Stimulated activated CD4-positive, alpha-beta T cell treated with anti-CD3 and anti-CD28 coated beads, Interleukin-1b, Interleukin-23, amount 100 ng/mL, for 48 hours (primary cell): Measurements from ENCODE around the gene MYH7.

ENCODE experiments used
- DNase-seq: peaks from one replicate; pipeline ENCODE4 v3.0.0-alpha.2; 2020

MYH7 gene

DNA sequence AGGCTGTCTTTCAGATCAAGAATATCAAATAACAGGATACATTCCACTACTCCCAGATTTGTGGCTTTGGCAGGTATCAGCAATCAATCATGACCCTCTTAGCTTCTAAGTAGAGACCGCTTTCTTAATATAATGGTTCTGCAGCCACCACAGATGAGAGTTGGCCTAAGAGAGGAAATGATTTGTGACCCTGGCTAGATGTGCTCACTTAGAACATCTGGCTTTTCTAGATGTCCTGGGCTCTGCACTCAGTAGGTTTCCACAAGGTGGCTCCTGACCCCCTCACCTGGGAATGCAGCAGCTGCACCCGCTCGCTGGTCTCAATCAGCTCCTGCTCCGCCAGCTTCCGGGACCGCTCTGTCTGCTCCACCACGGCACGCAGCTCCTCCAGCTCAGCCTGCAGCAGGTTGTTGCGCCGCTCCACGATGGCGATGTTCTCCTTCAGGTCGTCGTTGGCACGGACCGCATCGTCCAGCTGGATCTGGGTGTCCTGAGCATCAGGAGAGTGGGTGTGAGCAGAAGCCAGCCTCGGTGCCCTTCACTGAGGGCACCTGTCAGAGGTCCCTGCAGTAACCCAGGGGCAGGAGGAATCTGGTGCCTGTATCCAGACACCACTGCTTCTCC lies 49.7 kb downstream of the MYH7 start:
- DNase-seq: no peak

DNA sequence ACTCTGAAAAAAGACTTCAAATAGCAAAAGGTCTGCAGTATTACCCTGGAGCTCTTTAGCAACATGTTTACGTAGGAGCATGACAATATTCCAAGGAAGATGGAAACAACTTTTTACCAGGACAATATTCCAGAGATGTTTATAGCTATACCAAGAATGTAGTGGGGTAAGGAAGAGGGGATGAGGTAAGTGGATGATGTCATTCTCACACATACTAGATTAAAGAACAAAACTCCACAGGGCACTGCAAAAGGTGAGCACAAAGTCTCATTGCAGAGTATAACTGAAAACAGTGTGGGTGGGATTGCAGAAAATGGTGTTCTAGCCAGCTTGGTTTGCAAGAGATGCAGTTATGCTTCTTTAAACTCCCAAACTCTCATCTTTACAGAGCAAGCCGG lies 50.2 kb downstream of the MYH7 start:
- no peak for DNase-seq

DNA sequence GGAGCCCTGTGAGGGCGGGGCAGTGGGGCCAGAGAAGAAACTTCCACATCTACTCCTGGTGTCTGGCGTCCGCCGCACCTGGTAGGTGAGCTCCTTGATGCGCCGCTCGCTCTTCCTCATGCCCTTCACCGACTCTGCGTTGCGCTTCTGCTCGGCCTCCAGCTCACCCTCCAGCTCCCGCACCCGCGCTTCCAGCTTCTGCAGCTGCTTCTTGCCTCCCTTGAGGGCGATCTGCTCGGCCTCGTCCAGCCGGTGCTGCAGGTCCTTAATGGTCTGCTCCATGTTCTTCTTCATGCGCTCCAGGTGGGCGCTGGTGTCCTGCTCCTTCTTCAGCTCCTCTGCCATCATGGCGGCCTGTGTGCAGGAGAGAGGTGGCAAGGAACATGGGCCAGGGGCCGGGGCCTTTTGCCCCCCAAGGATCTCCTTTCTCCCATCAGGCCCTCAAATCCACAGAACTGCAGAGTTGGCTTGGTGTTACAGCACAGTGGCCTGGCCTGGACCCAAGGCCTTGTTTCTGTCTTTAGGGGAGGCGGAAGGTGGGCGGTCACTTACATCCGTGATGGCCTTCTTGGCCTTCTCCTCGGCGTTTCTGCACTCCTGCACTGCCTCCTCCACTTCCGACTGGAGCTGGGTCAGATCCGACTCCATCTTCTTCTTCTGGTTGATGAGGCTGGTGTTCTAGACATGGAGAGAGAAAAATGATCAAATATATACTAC lies 50.9 kb downstream of the MYH7 start:
- no peak for DNase-seq

DNA sequence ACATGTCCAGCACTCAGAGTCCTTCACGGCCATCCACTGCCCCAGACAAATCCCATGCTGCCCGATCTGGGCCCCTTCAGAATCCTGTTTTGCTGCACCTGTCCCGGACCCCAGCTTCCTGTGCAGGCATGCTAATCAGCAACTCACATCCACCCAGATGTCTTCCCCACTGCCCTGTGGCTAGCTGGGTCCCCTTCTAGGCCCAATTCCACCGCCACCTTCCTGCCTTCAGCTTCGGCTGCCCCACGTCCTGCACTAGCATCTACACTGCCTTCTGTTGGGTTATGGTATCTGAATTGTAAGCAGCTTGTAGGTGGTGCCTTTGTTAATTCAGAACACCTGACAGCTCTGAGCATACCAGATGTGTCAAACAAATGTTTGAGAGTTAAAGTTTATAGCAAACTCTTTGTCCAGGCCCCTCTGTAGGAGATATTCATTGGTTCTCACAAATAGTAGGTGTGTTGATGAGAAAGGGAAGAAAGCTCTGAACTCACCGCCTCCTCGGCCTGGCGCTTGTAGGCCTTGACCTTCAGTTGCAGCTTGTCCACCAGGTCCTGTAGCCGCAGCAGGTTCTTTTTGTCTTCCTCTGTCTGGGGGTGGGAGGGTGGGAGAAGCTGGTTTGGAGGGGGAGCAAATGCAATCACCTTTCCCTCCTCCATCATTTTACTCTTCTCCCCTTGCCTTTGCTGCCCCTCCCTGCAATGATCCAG lies 52.6 kb downstream of the MYH7 start:
- DNase-seq: no peak

DNA sequence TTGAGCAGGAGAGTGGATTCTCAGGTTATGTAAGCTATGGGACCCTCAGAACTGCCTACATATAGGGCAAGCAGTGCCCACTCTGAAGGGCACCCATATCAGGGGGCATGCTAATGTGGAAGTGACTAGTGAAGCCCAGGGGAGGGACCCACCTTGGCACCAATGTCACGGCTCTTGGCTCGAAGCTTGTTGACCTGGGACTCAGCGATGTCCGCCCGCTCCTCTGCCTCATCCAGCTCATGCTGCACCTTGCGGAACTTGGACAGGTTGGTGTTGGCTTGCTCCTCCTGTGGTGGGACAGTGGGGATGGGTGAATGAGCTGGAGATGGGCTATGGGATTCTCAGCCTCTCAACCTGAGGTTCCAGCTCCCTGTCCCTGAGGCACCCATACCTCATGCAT lies 53.2 kb downstream of the MYH7 start:
- no peak for DNase-seq

DNA sequence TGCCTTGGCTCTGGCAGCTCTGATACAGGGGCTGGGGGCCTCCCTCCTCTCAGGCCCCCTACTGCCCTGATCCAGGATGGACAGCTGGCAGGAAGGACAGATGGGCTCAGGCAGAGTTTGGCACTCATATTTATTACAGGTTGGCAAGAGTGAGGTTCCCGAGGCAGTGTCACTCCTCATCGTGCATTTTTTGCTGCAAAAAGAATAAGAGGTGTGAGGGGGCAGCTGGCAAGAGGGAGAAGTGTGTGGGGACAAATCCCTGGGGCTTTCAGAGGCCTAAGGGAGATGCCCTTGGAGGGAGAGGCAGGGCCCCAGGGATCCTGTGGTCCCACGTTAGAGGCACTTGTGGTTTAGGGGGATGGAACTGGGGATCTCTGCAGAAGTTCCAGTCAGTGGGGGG lies 53.6 kb downstream of the MYH7 start:
- DNase-seq: no peak

DNA sequence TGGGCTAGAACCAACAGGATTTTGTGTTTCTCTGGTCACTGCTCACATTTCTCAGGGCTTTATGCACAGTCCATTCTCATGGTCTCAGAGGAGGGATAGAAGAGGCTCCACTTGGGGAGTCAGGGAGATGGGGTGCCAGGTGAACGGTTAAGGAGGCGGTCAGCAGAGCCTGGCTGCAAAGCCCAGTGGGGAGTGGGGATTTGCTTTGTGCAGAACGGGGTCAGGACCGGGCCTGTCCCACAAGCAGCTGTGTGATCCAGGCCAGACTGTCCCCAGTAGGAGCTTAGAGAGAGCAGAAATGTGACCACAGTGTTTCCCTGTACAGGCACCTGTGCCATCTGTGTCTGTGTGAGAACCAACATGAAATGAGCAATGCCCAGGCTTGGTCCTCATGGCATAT lies 54.5 kb downstream of the MYH7 start:
- no peak for DNase-seq

DNA sequence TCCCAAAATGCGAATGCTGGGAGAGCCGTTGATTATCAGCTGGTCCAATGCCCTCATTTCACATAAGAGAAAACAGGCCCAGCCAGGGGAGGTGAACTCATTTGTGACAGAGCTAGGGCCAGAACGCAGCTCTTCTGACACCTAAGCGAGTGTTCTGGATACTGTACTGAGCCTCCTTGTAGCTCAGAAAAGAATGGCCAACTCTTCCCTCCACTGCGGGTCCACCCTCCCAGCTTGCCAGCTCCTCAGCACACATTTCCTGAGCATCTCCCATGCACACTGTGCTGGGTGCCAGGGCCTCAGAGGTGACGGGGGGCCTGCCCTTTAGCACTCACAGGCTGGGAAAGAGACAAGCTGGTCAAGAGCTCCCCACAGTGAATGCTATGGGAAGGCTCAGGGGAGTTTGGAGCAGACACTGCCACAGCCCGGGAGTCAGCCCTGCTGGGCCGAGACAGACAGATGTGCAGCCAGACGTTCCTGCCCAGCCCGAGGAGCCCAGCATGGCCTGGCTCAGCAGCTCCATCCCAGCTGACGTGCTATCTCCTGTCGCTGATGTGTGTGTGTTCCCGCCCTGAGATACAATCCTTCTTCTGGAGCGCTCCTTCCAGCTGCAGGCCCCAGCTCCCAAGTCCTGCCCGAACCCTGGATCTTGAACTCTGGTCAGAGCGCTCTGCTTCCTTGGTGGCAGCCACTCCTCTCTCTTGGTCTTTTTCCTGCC lies 55.1 kb downstream of the MYH7 start:
- no peak for DNase-seq

DNA sequence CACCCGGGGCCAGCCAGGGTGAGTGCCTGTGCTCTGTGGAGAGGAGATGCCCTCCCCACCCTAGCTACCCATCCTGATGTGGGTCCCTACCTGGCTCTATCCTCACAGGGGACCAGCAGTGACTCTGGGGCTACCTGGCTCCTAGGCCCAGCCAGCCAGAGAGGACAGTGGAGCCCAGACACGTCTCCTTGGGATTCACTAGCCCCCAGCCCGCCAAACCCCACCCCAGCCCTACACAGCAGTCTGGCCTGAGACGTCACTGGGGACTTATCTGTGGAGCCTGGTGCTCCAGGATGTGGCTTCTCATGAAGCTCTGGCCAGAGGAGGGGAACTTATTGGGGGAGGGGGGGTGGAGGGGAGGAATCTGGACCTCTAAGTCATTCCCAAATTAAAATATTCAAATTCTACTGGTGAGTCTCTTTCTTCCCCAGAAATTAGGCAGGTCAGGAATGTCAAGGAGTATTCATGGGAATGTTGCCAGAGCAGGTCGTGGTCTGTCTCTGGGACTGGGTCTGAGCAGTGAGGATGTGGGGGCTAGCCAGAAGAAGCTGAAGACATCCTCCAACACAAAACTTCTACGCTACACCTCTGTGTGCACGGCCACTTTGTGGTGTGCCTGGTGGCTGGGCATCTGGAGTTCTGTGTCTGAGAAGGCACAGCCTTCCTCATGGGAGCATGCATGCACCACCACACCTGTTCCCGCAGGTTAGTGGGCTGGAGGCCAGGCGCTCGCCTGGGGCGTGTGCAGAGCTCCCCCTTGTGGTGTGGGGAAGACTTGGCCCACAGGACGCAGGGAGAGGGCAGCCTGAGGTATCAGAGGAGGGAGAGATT lies 55.9 kb downstream of the MYH7 start:
- peak; percentile 55 for DNase-seq

DNA sequence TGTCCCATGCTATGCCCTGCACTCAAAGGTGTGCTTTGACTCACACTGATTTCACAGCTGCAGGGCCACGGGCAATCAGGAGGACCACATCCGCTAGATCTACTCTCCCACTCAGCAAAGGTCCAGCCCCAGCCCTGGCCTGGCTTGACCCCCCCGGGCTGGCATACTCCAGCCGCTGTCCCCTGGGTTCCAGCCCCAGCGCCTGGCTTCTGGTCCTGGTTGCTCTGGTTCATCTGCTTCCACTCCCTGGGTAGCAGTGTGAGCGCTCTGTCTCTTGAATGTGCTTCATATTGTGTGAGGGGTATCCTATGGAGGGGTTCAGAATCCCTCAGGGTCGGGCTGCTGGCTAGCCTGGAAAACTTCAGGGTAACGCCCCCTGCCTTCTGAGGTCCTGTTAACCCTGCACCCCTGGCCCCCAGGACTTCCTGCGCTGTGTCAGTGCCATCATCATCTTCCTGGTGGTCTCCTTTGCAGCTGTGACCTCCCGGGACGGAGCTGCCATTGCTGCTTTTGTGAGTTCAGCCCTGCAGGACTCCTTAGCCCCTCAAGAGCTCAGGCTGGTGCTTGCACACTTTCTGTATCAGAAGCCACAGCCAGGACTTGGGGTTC lies 56.7 kb downstream of the MYH7 start:
- DNase-seq: no peak

DNA sequence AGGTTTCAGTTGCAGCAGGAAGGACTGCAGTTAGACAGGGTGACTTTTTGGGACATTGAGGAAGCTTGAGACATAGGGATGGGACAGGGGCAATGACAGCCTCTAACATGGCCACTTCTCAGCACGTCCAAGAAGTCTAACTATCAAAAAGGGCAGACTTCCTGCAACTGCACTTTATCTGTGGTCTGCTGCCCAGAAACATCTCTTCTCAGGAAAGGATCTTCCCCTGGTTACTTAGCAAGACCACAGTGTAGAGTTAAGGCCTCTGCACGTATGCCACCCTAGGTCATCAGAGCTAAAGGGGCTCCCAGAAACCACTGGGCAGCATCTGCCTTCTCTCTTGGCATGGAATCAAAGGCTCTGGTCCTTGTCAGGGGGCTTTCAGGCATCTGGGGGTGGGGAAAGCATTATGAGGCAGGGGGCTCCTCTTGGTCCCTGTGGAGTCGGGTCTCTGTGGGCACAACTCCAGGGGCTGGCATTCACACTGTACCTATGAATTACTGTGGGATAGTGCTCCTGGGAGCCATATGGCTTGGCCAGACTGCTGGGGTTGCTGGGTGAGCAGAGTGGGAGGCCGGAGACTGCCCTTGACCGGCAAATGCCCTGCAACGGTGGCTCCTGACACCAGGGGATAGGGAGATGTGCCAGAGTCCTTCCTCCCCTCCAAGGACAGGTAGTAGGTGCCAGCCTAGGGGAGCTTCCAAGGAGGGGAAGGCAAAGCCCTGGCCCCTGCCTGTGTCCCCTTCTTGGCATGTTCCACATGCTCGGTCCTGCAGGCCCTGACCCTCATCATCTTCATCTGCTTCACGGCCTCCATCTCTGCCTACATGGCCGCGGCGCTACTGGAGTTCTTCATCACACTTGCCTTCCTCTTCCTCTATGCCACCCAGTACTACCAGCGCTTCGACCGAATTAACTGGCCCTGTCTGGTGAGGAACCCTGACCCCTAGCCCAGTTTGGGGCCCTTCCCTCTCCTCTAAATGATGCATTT lies 57.6 kb downstream of the MYH7 start:
- DNase-seq: no peak

DNA sequence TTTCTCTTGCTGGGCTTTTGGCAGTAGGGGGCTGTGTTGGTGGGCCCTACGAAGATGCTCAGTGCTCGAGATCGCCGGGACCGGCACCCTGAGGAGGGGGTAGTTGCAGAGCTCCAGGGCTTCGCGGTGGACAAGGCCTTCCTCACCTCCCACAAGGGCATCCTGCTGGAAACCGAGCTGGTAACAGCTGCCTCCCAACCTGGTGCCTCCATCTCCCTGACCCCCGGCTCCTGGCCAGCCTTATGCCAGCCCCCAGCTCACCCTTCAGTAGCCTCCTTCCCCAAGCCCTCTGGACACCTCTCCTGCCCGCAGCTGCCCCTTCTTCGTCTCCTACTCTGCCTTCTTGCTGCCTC lies 58.3 kb downstream of the MYH7 start:
- DNase-seq: no peak

DNA sequence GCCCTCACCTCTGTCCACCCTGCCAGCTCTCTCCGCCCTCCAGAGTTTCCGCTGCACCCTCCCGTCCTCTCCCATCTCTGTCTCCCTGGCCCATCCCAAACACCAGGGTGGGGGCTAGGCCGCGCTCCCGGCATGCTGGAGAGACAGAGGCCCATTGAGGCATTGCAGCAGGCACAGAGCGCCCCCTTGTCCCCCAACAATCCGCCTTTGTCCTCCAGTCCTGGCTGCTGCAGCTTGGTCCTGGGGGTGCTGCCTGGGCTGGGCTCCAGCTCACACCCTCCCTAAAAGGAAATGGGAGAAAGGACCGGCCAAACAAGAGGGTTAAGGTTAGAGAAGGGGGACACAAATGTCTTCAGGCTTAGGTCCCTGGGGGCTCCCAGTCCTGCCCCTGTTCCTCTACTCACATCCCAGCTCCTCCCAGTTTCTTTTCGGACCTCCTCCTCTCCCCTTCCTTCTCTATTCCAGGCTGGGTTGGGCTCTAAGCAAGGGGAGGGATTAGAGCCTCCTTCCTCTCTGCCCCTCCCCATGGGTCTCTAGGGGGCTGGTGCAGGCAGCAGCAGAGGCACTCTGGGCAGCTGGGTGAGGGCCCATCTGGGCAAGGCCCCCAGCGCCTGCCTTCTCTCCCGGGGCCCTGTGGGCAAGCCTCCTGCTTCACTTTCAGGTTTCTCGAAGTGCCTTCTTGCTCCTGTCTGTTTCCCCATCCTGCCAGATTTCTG lies 58.8 kb downstream of the MYH7 start, which contains the start of gene CMTM5:
Gene CMTM5, plus strand, starts transcription at position 565 of the 716 bp plus-strand sequence. CDS start 206 bp downstream, outside the sequence.
- DNase-seq: no peak

DNA sequence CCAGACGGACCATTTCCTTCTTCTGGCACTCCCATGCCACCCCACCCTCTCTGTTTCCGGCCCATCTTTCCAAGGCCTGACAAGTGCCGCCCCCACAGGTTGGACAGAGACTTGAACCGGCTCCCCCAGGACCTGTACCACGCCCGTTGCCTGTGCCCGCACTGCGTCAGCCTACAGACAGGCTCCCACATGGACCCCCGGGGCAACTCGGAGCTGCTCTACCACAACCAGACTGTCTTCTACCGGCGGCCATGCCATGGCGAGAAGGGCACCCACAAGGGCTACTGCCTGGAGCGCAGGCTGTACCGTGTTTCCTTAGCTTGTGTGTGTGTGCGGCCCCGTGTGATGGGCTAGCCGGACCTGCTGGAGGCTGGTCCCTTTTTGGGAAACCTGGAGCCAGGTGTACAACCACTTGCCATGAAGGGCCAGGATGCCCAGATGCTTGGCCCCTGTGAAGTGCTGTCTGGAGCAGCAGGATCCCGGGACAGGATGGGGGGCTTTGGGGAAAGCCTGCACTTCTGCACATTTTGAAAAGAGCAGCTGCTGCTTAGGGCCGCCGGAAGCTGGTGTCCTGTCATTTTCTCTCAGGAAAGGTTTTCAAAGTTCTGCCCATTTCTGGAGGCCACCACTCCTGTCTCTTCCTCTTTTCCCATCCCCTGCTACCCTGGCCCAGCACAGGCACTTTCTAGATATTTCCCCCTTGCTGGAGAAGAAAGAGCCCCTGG lies 59.8 kb downstream of the MYH7 start:
- DNase-seq: no peak

DNA sequence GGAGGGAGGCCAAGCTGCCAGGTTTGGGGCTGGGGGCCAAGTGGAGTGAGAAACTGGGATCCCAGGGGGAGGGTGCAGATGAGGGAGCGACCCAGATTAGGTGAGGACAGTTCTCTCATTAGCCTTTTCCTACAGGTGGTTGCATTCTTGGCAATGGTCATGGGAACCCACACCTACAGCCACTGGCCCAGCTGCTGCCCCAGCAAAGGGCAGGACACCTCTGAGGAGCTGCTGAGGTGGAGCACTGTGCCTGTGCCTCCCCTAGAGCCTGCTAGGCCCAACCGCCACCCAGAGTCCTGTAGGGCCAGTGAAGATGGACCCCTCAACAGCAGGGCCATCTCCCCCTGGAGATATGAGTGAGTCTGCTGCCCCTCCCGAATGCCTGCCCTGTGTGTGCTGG lies 62.4 kb downstream of the MYH7 start:
- DNase-seq: no peak

DNA sequence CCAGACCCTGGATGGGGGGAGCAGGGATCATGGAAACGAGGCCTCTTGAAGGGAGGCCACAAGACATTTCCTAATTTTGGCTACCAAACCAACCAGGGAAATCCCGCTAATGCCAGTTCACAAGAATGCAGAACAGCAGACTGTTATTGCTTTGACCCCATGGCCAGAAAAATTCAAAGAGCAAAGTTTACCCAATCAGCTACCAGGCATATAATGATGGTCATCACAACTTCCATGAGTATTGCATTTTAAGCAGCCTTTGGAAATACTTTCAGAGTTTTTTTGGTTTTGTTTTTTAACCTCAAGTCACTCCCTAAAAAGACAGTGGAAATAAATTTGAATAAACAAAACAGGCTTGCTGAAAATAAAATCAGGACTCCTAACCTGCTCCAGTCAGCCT lies 63.0 kb downstream of the MYH7 start, which contains the start of gene IL25:
Gene IL25, plus strand, starts transcription at position 301 of the 400 bp plus-strand sequence.
- DNase-seq: no peak

DNA sequence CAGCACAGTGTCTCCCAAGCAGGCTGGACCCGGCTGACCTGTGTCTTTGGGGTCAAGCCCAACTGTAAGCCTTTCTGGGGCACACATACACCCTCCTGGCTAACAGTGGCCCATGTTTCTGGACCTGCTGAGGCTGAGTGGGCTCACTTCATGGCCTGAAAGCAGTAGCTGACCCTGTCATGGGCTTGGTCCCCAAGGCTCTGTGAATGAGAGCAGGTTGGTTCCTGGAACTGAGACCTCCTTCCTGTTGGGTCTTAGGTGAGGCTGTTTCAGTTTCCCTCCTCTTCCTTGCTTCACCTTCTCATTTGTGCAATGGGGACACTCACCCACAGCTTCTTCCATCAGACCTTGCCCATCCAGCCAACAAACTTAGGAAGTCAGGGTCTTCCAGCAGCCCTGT lies 63.6 kb downstream of the MYH7 start:
- DNase-seq: no peak

DNA sequence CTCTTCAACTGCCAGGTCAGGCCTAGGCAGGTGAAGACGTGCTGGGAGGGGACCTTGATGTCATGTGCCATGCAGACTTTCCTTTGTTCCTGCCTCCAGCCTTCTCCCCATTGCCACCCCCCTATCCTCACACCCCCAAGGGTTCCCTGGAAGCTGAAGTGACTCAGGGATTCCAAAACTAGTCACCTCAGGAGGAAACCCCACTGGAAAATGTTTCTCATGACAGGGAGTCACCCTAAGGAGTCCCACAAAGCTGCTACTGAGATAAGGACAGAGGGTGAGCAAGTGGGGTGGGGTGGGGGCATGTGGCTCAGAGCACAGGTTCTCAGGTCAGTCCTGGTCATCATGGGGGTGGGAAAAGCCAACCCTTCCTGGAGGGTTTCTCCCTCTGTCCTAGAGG lies 65.2 kb downstream of the MYH7 start:
- no peak for DNase-seq

DNA sequence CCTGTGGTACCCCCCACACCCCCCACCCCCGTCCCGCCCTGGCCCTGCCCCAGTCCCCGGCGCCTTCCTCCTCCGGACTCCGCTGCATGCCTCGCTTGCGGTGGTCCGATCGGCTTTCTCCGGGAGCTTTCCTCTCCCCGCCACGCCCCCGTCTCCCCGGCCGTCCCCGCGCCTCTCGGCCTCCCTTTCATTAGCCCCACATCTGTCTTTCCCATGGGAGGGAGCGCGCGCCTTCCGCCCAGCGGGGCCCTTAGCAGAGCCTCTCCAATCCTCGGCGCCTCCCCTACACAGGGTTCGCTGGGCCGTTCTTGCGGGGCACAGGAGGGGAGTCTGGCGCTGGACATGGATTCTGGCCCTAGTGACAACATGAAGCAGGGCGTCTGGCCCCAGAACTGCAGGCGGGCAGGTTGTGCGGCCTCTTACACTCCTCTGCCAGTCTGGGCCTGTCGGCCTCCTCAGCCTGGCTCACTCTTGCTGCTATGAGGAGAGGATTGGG lies 69.0 kb downstream of the MYH7 start:
- DNase-seq: no peak
